ENCODE data around the gene GABRA5. TPM values are rescaled to one million over a fixed set of nuclear protein-coding genes. Genes with fewer than 3 reads are reported as not detected.

The GABRA5 gene
- total and polyA plus RNA-seq, 2 of the 8 experiments (the other 6 are each of a cell fraction or from before 2014, with no cell fraction given): 15.0 to 29.6 TPM

DNA sequence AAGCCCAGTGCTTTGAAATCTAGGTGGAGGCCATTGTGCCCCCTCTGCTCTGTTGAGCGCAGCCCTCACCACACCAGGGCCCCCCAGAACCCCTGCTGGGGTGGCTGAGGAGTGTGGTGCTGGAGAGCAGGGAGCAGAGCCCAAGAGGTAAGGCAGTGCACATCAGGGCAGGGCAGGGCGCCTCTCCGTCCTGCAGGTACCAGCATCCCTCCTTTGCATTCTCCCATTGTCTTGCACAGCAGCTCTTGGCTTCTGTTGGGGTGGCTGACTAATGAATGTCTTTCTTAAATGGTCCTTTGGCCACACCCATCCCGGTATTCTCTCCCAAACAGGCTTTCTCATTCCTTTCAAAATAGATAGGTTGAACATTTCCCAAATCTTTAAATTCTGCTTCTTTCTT is 62.7 kb downstream of the GABRA5 start:
- no peak overlapping the region for H3K9ac ChIP-seq (replicated peaks in 1 of 4; ENCODE audit: extremely low read depth in 1 of 4, low read depth in 3 of 4, low read length in 3 of 4)
- H3K23ac ChIP-seq (ENCODE audit: insufficient read length): no peak overlapping the region
- H3K9me3 ChIP-seq (ENCODE audit: insufficient read depth in 2 of 2, low read depth in 1 of 2, low read length in 1 of 2): no peaks in the 10 kb centered on the region
- H4K8ac ChIP-seq (ENCODE audit: extremely low read depth, insufficient read depth, low read length): no peak overlapping the region
- no peak overlapping the region for H3K27ac ChIP-seq (ENCODE audit: low read depth, low read length)
- no peak overlapping the region for H2BK5ac ChIP-seq (ENCODE audit: low read depth, low read length)
- no peak overlapping the region for H3K4me3 ChIP-seq (ENCODE audit: extremely low read depth in 1 of 4, insufficient read depth in 2 of 4, low read depth in 3 of 4, low read length in 4 of 4)
- H3K23me2 ChIP-seq (ENCODE audit: low read depth, low read length): no peaks in the 10 kb centered on the region
- no peak overlapping the region for H2BK12ac ChIP-seq (ENCODE audit: low read depth, low read length)
- 92% methylated on average over 4 of the region's 4 CpGs; no CpG with 5 or more reads in 1 of the 2 experiments for WGBS, 2 experiments (ENCODE audit: extremely low coverage in 1 of 2, insufficient coverage in 1 of 2, insufficient read length in 1 of 2, insufficient replicate concordance in 2 of 2, low coverage in 1 of 2, low lambda C conversion rate in 2 of 2, missing lambda C conversion rate in 1 of 2)
- H3K56ac ChIP-seq (replicated peaks; ENCODE audit: insufficient read length, low read depth, low read length): no peak overlapping the region
- no peak overlapping the region for H2BK15ac ChIP-seq (ENCODE audit: low read length)
- no peak overlapping the region for H3K4me2 ChIP-seq (ENCODE audit: insufficient read depth in 1 of 2, low read depth in 2 of 2, low read length in 2 of 2)
- no peak overlapping the region for H2AFZ ChIP-seq (ENCODE audit: low read length)
- no peaks in the 10 kb centered on the region for H4K20me1 ChIP-seq (replicated peaks in 1 of 2; ENCODE audit: control insufficient read depth in 1 of 2, insufficient read depth in 2 of 2, low read length in 2 of 2)
- H3K18ac ChIP-seq (ENCODE audit: extremely low read depth, low read length): no peak overlapping the region
- no peaks in the 10 kb centered on the region for H3K79me1 ChIP-seq (ENCODE audit: low read depth, low read length)
- H3K14ac ChIP-seq (ENCODE audit: insufficient read length): no peak overlapping the region
- H2BK120ac ChIP-seq (replicated peaks; ENCODE audit: low read depth, low read length): no peak overlapping the region
- no peak overlapping the region for H2BK20ac ChIP-seq (ENCODE audit: low read length)
- CTCF ChIA-PET (ENCODE audit: partially characterized antibody): no interaction called here
- no peaks in the 10 kb centered on the region for H3K27me3 ChIP-seq (replicated peaks in 1 of 4; ENCODE audit: control insufficient read depth in 3 of 4, extremely low read depth in 1 of 4, insufficient read depth in 3 of 4, low read length in 3 of 4)
- H4K5ac ChIP-seq (ENCODE audit: insufficient read length, low read depth, low read length): no peak overlapping the region
- POLR2A ChIA-PET (ENCODE audit: partially characterized antibody): no interaction called here
- DNase-seq (ENCODE audit: low read depth in 1 of 2, low spot score in 2 of 2) (peak in 1 of 2 experiments; percentile 39), FAIRE-seq (no peak)
- H4K91ac ChIP-seq (replicated peaks; ENCODE audit: insufficient read length, low read length): no peak overlapping the region
- no peak for TF ChIP-seq BRCA1 (IDR thresholded peaks at IDR 0.05; ENCODE audit: low read depth, low read length)
- no peaks in the 10 kb centered on the region; a peak in 1 of 7 replicates for H3K4me1 ChIP-seq (replicated peaks in 1 of 4; ENCODE audit: control insufficient read depth in 3 of 4, insufficient read depth in 4 of 4, low read length in 3 of 4)
- no peaks in the 10 kb centered on the region for H3K36me3 ChIP-seq (ENCODE audit: control insufficient read depth in 2 of 4, insufficient read depth in 4 of 4, low read length in 3 of 4)
- no peak overlapping the region for H3K4ac ChIP-seq (replicated peaks; ENCODE audit: insufficient read length, low read depth, low read length)
- no peak overlapping the region for H2AK5ac ChIP-seq (ENCODE audit: low read depth, low read length)
- no peaks in the 10 kb centered on the region for H3K79me2 ChIP-seq (ENCODE audit: control insufficient read depth in 1 of 2, insufficient read depth in 2 of 2, low read length in 2 of 2)

Data from H1 (cell line).